NCI-H1694 (cell line): Measurements from ENCODE around the gene MYBPC1.
"Not testable (repeated sequence)": the region's sequence is repeated elsewhere in the genome, so short reads cannot be mapped to it uniquely, and the experiment has no call there.

Source experiments
- DNase-seq: peaks from one replicate; lab custom pipeline; 2025; lab: John Stamatoyannopoulos, UW

The MYBPC1 gene

GRCh38 chr12:101696251-101697196, 101.8 kb downstream of the MYBPC1 start:
- no peak for DNase-seq

- DNase-seq: no peak
These were observed 102.6 kb downstream of the MYBPC1 start, which contains the start of gene CHPT1 for GRCh38 chr12:101697197-101697929. Gene CHPT1, plus strand, starts transcription at chr12:101697640. Its CDS starts 222 bp downstream, at chr12:101697862.

- no peak for DNase-seq
These were observed 103.4 kb downstream of the MYBPC1 start for GRCh38 chr12:101697930-101698799.

GRCh38 chr12:101698800-101699347, 104.1 kb downstream of the MYBPC1 start:
- DNase-seq: no peak

GRCh38 chr12:101700299-101700820, 105.6 kb downstream of the MYBPC1 start:
- no peak for DNase-seq

- DNase-seq: no peak
These were observed 108.7 kb downstream of the MYBPC1 start for GRCh38 chr12:101703487-101703886.

- no peak for DNase-seq
These were observed 111.6 kb downstream of the MYBPC1 start for GRCh38 chr12:101706403-101706802.

- DNase-seq: no peak
These were observed 112.5 kb downstream of the MYBPC1 start for GRCh38 chr12:101707131-101707782.

GRCh38 chr12:101710288-101710687, 115.5 kb downstream of the MYBPC1 start:
- no peak for DNase-seq

- DNase-seq: no peak
These were observed 118.4 kb downstream of the MYBPC1 start for GRCh38 chr12:101713059-101713682.

GRCh38 chr12:101713930-101714329, 119.2 kb downstream of the MYBPC1 start:
- DNase-seq: no peak

GRCh38 chr12:101714877-101715444, 120.2 kb downstream of the MYBPC1 start:
- DNase-seq: no peak

- no peak for DNase-seq
These were observed 124.8 kb downstream of the MYBPC1 start for GRCh38 chr12:101719566-101719965.

- DNase-seq: no peak
These were observed 125.3 kb downstream of the MYBPC1 start for GRCh38 chr12:101720118-101720517.

GRCh38 chr12:101722392-101722791, 127.6 kb downstream of the MYBPC1 start:
- DNase-seq: no peak

- DNase-seq: no peak
These were observed 132.3 kb downstream of the MYBPC1 start for GRCh38 chr12:101727098-101727497.

- DNase-seq: no peak
These were observed 135.1 kb downstream of the MYBPC1 start for GRCh38 chr12:101729842-101730241.

GRCh38 chr12:101732318-101732717, 137.5 kb downstream of the MYBPC1 start:
- no peak for DNase-seq

- DNase-seq: no peak
These were observed 138.4 kb downstream of the MYBPC1 start for GRCh38 chr12:101733166-101733565.

GRCh38 chr12:101734482-101734881, 139.7 kb downstream of the MYBPC1 start:
- DNase-seq: not testable (repeated sequence)
